GM12875 (cell line): ENCODE measurements around the gene TBX18.

Source experiments
- H3K4me3 ChIP-seq: one replicate; pipeline ENCODE4 v1.5.1; 2011; ENCODE audit warnings: low read depth, low read length, control low read depth
- TF ChIP-seq, protein P1 (sequence below): IDR thresholded peaks from 2 replicates; pipeline ENCODE4 v1.5.1; 2011; ENCODE audit warnings: low read depth, mild to moderate bottlenecking, control low read depth, inconsistent platforms, low read length, moderate library complexity, borderline replicate concordance; ENCODE audit not compliant: insufficient read depth

Gene TBX18

DNA sequence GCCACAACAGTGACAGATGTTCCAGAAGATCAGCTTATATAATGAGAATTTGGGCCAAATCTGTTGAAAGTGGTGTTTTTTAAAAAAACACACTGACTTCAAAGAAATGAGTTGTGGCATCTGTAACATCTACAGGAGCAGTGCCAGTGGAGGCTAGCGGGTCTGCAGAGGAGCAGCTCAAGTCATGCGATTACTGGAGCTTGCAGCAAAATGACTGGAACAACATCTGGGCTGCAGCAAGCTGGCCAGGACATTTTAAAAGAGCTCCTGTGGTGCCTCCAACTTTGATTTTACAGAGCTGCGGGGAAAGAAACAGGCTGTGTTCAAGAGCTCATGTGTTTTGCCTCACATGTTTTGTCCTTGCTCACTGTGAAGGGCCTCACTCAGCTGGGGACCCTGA lies 57.2 kb downstream of the TBX18 start:
- no peak overlapping the region for H3K4me3 ChIP-seq
- TF ChIP-seq, protein P1, sequence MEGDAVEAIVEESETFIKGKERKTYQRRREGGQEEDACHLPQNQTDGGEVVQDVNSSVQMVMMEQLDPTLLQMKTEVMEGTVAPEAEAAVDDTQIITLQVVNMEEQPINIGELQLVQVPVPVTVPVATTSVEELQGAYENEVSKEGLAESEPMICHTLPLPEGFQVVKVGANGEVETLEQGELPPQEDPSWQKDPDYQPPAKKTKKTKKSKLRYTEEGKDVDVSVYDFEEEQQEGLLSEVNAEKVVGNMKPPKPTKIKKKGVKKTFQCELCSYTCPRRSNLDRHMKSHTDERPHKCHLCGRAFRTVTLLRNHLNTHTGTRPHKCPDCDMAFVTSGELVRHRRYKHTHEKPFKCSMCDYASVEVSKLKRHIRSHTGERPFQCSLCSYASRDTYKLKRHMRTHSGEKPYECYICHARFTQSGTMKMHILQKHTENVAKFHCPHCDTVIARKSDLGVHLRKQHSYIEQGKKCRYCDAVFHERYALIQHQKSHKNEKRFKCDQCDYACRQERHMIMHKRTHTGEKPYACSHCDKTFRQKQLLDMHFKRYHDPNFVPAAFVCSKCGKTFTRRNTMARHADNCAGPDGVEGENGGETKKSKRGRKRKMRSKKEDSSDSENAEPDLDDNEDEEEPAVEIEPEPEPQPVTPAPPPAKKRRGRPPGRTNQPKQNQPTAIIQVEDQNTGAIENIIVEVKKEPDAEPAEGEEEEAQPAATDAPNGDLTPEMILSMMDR, result no peak

DNA sequence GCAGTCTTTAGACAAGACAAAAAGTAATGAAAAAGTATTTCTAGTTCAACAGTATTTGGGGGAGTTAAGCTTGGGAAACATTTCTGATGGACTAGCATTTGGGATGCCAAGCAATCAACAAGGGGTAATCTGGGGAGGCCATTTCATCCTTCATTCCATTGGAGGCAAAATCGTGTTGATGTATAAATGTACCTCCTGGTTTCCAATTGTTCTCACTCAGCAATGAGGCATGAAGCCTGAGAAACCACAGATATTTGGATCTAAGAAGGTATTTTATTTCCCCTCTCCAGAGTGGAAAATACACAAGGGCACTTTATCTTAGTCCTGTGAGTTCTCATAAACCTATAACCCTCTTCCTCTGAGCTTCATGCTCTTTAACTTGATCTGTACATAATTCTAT lies 68.2 kb downstream of the TBX18 start:
- TF ChIP-seq, protein P1, result no peak
- no peak overlapping the region for H3K4me3 ChIP-seq

DNA sequence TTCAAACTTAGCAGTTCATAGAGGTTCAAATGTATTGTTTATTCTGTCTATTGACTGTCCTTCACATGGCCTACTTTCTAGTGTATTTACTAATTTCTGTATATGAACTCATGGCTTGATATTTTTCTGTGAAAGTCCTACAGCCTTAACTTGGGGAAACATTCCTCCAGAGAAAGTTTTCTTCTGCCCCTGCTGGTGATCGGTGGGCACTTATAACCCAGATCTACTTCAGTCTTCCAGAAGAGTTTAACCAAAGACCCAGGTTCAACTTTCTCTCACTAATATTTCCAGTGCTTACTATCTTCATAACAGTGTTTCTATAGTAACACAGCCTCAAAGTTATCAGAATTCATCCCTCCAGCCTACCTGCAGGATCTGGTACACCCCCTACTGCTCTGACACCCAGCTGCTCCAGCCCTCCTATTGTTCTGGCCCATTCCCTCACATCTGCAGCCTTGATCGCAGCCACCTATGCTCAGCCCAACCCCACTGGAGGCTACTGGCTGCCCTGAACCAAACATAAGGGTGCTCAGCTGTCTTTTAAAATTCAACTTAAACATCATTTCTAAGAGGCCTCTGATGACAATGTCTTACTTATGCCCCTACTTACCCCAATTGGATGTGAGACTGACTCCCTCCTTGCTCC lies 72.3 kb downstream of the TBX18 start:
- TF ChIP-seq, protein P1, result no peak
- no peak overlapping the region for H3K4me3 ChIP-seq

DNA sequence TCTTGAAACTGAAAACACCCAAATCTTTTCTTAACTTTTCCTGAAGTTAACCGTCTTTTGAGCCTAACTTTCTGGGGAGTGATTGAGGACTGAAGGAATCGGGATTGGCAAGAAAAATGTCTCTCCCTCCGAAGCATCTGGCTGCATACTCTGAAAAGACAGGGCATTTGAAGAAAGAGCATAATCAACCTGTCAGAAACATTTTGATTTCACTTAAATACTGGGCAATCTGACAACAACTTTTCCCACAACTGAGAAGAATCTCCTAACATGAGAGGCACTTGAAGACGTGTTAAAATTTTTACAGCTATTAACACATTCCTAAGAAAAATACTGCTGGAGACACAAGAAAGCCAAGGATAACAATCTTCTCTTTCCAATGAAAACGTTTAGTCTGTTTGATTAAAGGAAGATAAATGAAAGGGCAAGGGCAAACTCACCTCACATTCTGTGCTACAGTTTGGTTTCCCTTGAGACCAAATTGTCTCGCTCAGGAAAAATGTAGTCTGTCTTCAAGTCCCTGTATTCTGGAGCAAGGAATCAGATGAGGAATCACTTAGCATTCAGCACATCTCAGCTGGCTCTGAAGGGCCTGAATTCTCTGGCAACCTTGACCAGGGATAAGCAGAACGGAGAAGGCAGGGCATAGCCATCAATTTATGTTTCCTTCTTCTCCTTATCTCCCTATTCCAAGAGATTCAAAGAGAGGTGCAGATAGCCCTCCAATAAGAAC lies 76.1 kb downstream of the TBX18 start:
- TF ChIP-seq, protein P1, result no peak
- H3K4me3 ChIP-seq, result no peak overlapping the region

DNA sequence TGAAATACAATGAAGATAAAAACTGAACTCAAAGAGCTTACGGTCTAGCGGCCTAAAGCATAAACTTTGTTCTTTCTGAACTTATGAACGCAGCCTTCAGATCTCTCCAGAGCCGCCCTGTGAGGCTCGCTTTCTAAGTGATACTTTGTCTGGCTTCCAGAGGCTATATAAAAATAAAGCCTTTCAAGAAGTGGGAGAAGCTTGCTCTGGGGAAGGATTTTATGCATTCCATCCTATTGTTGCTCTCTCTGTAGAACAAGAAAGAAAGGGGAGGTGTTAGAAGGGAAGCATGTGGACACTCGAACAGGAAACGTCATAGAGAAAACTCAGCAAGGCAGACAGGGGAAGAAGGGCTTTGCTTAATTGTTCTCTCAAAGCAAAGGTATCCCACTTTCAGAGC lies 77.0 kb downstream of the TBX18 start:
- TF ChIP-seq, protein P1, result no peak

DNA sequence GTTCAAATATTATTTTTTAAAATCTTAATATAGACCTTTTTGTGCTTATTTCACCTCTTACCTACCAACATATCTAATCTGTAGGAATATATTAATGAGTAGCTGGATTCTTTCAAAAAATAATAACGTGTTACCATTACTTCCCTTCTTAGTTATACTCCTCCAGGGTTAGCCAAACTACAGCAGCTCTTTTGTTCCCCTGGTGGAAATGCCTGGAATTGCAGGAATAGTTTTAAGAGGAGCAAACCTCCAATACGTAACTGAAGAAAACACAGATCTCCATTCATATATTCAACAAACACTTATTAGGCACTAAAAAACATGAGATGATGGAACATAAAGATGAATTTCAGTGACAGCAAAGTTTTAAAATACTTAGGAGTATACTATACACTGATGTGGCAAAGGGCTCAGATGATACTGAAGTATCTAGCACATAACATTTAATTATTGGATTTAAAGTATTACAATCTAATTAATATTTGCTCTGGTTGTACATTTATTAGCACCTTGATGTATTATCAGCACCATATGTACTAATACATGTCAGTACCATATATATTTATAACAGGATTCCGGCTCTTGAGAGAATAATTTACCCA lies 78.3 kb downstream of the TBX18 start:
- TF ChIP-seq, protein P1, result peak; percentile 44; the same call in 1 of the 2 replicates
- H3K4me3 ChIP-seq, result no peak overlapping the region

More for the DNA sequence above, 77.0 kb downstream of the TBX18 start:
- H3K4me3 ChIP-seq, result no peak overlapping the region
